H1 (cell line): Measurements from ENCODE around the gene PDZRN3. TPM values are rescaled to one million over a fixed set of nuclear protein-coding genes. Genes with fewer than 3 reads are reported as not detected.
A peak's percentile ranks its signal among the peaks of the same experiment; 100 is the strongest.

Experiments used
- CTCF ChIA-PET: fragments of 300-600 bp; sonication (Branson Sonifier 250); formaldehyde crosslinking; loops from one replicate; lab custom pipeline; 2021; ENCODE audit not compliant: partially characterized antibody; lab: Charles Lee
- POLR2A ChIA-PET: fragments of 300-600 bp; sonication (Branson Sonifier 250); formaldehyde crosslinking; loops from one replicate; lab custom pipeline; 2021; ENCODE audit warnings: inconsistent platforms; ENCODE audit not compliant: partially characterized antibody; lab: Charles Lee
- DNase-seq, 2 experiments: peaks; one replicate each; pipeline versions ENCODE4 v3.0.0 to v3.0.0-alpha.2; 2010 to 2022; ENCODE audit warnings: low spot score in 2 of 2, low read depth in 1 of 2, mixed read lengths in 1 of 2
- FAIRE-seq: peaks from 2 replicates; lab custom pipeline; 2011; peaks lifted over from hg19 to GRCh38; lab: Jason Lieb, UNC
- H2AFZ ChIP-seq: 2 replicates; pipeline ENCODE4 v1.8.1; 2012; ENCODE audit warnings: low read length, inconsistent platforms
- H2AK5ac ChIP-seq: 2 replicates; pipeline ENCODE4 v1.6.1; 2013; ENCODE audit warnings: low read depth, low read length
- H2BK120ac ChIP-seq: replicated peaks from 2 replicates; pipeline ENCODE3; 2013; ENCODE audit warnings: low read depth, low read length, inconsistent platforms
- H2BK12ac ChIP-seq: 2 replicates; pipeline ENCODE4 v1.6.1; 2013; ENCODE audit warnings: low read depth, low read length
- H2BK15ac ChIP-seq: 2 replicates; pipeline ENCODE4 v1.6.1; 2013; ENCODE audit warnings: low read length
- H2BK20ac ChIP-seq: 2 replicates; pipeline ENCODE4 v1.6.1; 2013; ENCODE audit warnings: low read length
- H2BK5ac ChIP-seq: 2 replicates; pipeline ENCODE4 v1.6.1; 2013; ENCODE audit warnings: low read depth, low read length
- H3K14ac ChIP-seq: 2 replicates; pipeline ENCODE4 v1.6.1; 2013; ENCODE audit warnings: inconsistent platforms; ENCODE audit not compliant: insufficient read length
- H3K18ac ChIP-seq: 2 replicates; pipeline ENCODE4 v1.6.1; 2013; ENCODE audit warnings: low read length; ENCODE audit errors: extremely low read depth
- H3K23ac ChIP-seq: 2 replicates; pipeline ENCODE4 v1.6.1; 2013; ENCODE audit warnings: inconsistent platforms; ENCODE audit not compliant: insufficient read length
- H3K23me2 ChIP-seq: 2 replicates; pipeline ENCODE4 v1.6.1; 2013; ENCODE audit warnings: low read depth, low read length
- H3K27ac ChIP-seq: 2 replicates; pipeline ENCODE4 v1.6.1; 2011; ENCODE audit warnings: low read depth, low read length, inconsistent platforms
- H3K27me3 ChIP-seq, 4 experiments: replicated peaks in 1 of 4; 1 replicate in 1 of 4; 2 replicates in 3 of 4; pipeline versions ENCODE4 v1.6.1 to v1.8.1; 2011 to 2013; ENCODE audit warnings: low read length in 3 of 4, mild to moderate bottlenecking in 3 of 4, inconsistent platforms in 2 of 4, mixed read lengths in 2 of 4, moderate library complexity in 1 of 4; ENCODE audit not compliant: control insufficient read depth in 3 of 4, insufficient read depth in 3 of 4; ENCODE audit errors: extremely low read depth in 1 of 4
- H3K36me3 ChIP-seq, 4 experiments: 2 replicates each; pipeline versions ENCODE4 v1.6.1 to v1.8.1; 2011 to 2013; ENCODE audit warnings: mild to moderate bottlenecking in 4 of 4, low read length in 3 of 4, moderate library complexity in 2 of 4, control low read depth in 1 of 4, inconsistent platforms in 1 of 4; ENCODE audit not compliant: insufficient read depth in 4 of 4, control insufficient read depth in 2 of 4
- H3K4ac ChIP-seq: replicated peaks from 2 replicates; pipeline ENCODE3; 2013; ENCODE audit warnings: low read length, low read depth, mixed read lengths, inconsistent platforms; ENCODE audit not compliant: insufficient read length
- H3K4me1 ChIP-seq, 4 experiments: replicated peaks in 1 of 4; 1 replicate in 1 of 4; 2 replicates in 3 of 4; pipeline versions ENCODE4 v1.6.1 to v1.8.1; 2011 to 2013; ENCODE audit warnings: low read length in 3 of 4, inconsistent platforms in 2 of 4, mixed read lengths in 1 of 4; ENCODE audit not compliant: insufficient read depth in 4 of 4, control insufficient read depth in 3 of 4
- H3K4me2 ChIP-seq, 2 experiments: 2 replicates each; pipeline versions ENCODE4 v1.6.1 to v1.8.1; 2011 to 2013; ENCODE audit warnings: low read depth in 2 of 2, low read length in 2 of 2, control low read depth in 1 of 2, inconsistent platforms in 1 of 2, mild to moderate bottlenecking in 1 of 2; ENCODE audit not compliant: insufficient read depth in 1 of 2
- H3K4me3 ChIP-seq, 4 experiments: fragments of 200-600, 300-600 bp in 1 of 4; sonication (generic), shearing (Covaris generic), sonication (Bioruptor Twin) in 1 of 4; 2 replicates each; pipeline versions ENCODE4 v1.5.1 to v1.8.1; 2011 to 2016; ENCODE audit warnings: low read length in 4 of 4, low read depth in 3 of 4, control low read depth in 2 of 4, inconsistent platforms in 2 of 4, mild to moderate bottlenecking in 2 of 4, mixed read lengths in 1 of 4, moderate library complexity in 1 of 4; ENCODE audit not compliant: insufficient read depth in 2 of 4; ENCODE audit errors: extremely low read depth in 1 of 4
- H3K56ac ChIP-seq: replicated peaks from 2 replicates; pipeline ENCODE3; 2013; ENCODE audit warnings: low read depth, mild to moderate bottlenecking, mixed read lengths, low read length, inconsistent platforms; ENCODE audit not compliant: insufficient read length
- H3K79me1 ChIP-seq: 2 replicates; pipeline ENCODE4 v1.6.1; 2013; ENCODE audit warnings: low read depth, low read length, control low read depth
- H3K79me2 ChIP-seq, 2 experiments: 2 replicates each; pipeline versions ENCODE4 v1.6.1 to v1.8.1; 2012 to 2013; ENCODE audit warnings: low read length in 2 of 2, mild to moderate bottlenecking in 2 of 2, inconsistent platforms in 1 of 2; ENCODE audit not compliant: insufficient read depth in 2 of 2, control insufficient read depth in 1 of 2
- H3K9ac ChIP-seq, 4 experiments: replicated peaks in 1 of 4; 1 replicate in 1 of 4; 2 replicates in 3 of 4; pipeline versions ENCODE4 v1.6.1 to v1.8.1; 2011 to 2013; ENCODE audit warnings: low read depth in 3 of 4, low read length in 3 of 4, control low read depth in 2 of 4, mild to moderate bottlenecking in 2 of 4, moderate library complexity in 2 of 4, inconsistent platforms in 1 of 4; ENCODE audit errors: extremely low read depth in 1 of 4
- H3K9me3 ChIP-seq, 2 experiments: 2 replicates each; pipeline versions ENCODE4 v1.6.1 to v1.8.1; 2012 to 2013; ENCODE audit warnings: mild to moderate bottlenecking in 2 of 2, moderate library complexity in 2 of 2, control low read depth in 1 of 2, inconsistent platforms in 1 of 2, low read depth in 1 of 2, low read length in 1 of 2, mixed read lengths in 1 of 2; ENCODE audit not compliant: insufficient read depth in 2 of 2
- H4K20me1 ChIP-seq, 2 experiments: replicated peaks in 1 of 2; 2 replicates each; pipeline versions ENCODE3 to v1.8.1; 2011 to 2013; ENCODE audit warnings: inconsistent platforms in 2 of 2, low read length in 2 of 2, mild to moderate bottlenecking in 1 of 2; ENCODE audit not compliant: insufficient read depth in 2 of 2, control insufficient read depth in 1 of 2
- H4K5ac ChIP-seq: 2 replicates; pipeline ENCODE4 v1.6.1; 2013; ENCODE audit warnings: low read length, low read depth, mixed read lengths, inconsistent platforms; ENCODE audit not compliant: insufficient read length
- H4K8ac ChIP-seq: 2 replicates; pipeline ENCODE4 v1.8.0; 2013; ENCODE audit warnings: mild to moderate bottlenecking, moderate library complexity, low read length, inconsistent platforms; ENCODE audit not compliant: insufficient read depth; ENCODE audit errors: extremely low read depth
- H4K91ac ChIP-seq: replicated peaks from 2 replicates; pipeline ENCODE3; 2013; ENCODE audit warnings: low read length, mixed read lengths, inconsistent platforms; ENCODE audit not compliant: insufficient read length
- CEBPB ChIP-seq: IDR thresholded peaks from 2 replicates; pipeline ENCODE4 v1.6.1; 2012; ENCODE audit warnings: low read depth, low read length
- GABPA ChIP-seq: IDR thresholded peaks from 2 replicates; pipeline ENCODE4 v1.6.1; 2011; ENCODE audit warnings: mild to moderate bottlenecking, low read length, moderate library complexity, borderline replicate concordance; ENCODE audit not compliant: insufficient read depth
- HDAC2 ChIP-seq, 2 experiments: fragments of 300-600 bp in 1 of 2; sonication (generic) in 1 of 2; IDR thresholded peaks; 2 replicates each; pipeline ENCODE4 v1.6.1; 2011 to 2012; ENCODE audit warnings: low read depth in 2 of 2, low read length in 2 of 2, mild to moderate bottlenecking in 2 of 2, moderate library complexity in 2 of 2, borderline replicate concordance in 1 of 2, inconsistent platforms in 1 of 2
- KDM4A ChIP-seq: IDR thresholded peaks from one replicate; pipeline ENCODE4 v1.7.1; 2012; ENCODE audit warnings: low read depth, mild to moderate bottlenecking, moderate library complexity, low read length, inconsistent platforms; ENCODE audit not compliant: severe bottlenecking
- MAFK ChIP-seq: IDR thresholded peaks from 2 replicates; pipeline ENCODE4 v1.6.1; 2012; ENCODE audit warnings: low read depth, mild to moderate bottlenecking, improper control_type of control experiment, low read length
- NANOG ChIP-seq: IDR thresholded peaks from 2 replicates; pipeline ENCODE4 v1.6.1; 2011; ENCODE audit warnings: low read length, low read depth, mild to moderate bottlenecking, inconsistent platforms; ENCODE audit not compliant: insufficient read depth, poor library complexity, severe bottlenecking
- NRF1 ChIP-seq: IDR thresholded peaks from 2 replicates; pipeline ENCODE4 v1.6.1; 2011; ENCODE audit warnings: mild to moderate bottlenecking, low read depth, low read length, improper control_type of control experiment
- POLR2AphosphoS5 ChIP-seq: IDR thresholded peaks from 2 replicates; pipeline ENCODE4 v1.6.1; 2011; ENCODE audit warnings: low read depth, low read length
- RXRA ChIP-seq: IDR thresholded peaks from 2 replicates; pipeline ENCODE4 v1.6.1; 2011; ENCODE audit warnings: low read depth, mild to moderate bottlenecking, low read length, moderate library complexity; ENCODE audit not compliant: insufficient read depth
- TAF1 ChIP-seq: IDR thresholded peaks from 2 replicates; pipeline ENCODE4 v1.6.1; 2011; ENCODE audit warnings: mild to moderate bottlenecking, low read depth, low read length
- TBP ChIP-seq: IDR thresholded peaks from 2 replicates; pipeline ENCODE4 v1.6.1; 2011; ENCODE audit warnings: low read depth, low read length, improper control_type of control experiment
- TEAD4 ChIP-seq: IDR thresholded peaks from 2 replicates; pipeline ENCODE4 v1.6.1; 2012; ENCODE audit warnings: low read depth, low read length, inconsistent platforms, mixed read lengths
- WGBS, 2 experiments: shearing (Covaris generic) in 1 of 2; methylation state at CpG; one replicate each; pipeline versions ENCODE4 v1.1.6 to v1.1.7; 2013 to 2015; ENCODE audit warnings: low lambda C conversion rate in 2 of 2, mixed read lengths in 2 of 2, inconsistent platforms in 1 of 2, low coverage in 1 of 2, missing lambda C conversion rate in 1 of 2; ENCODE audit not compliant: insufficient replicate concordance in 2 of 2, insufficient coverage in 1 of 2, insufficient read length in 1 of 2; ENCODE audit errors: extremely low coverage in 1 of 2, missing lambda C conversion rate in 1 of 2; 5-methylcytosine and 5-hydroxymethylcytosine counted together
- polyA plus RNA-seq, 7 experiments: library from polyadenylated mRNA; depleted of rRNA in 3 of 7; stranded (reverse) in 5 of 7; unstranded in 2 of 7; fragments of >200 nt in 5 of 7; fragments of 200-250 nt in 2 of 7; gene quantifications; 1 replicate in 5 of 7; 2 replicates in 1 of 7; 4 replicates in 1 of 7; pipeline versions ENCODE4 v1.2.1 to v1.2.3, GENCODE V29; 2011 to 2013; ENCODE audit warnings: missing spikeins in 2 of 7, mixed read lengths in 2 of 7
- total RNA-seq: library from RNA; stranded (reverse); fragmentation: NEBNext Ultra II Directional; extraction: Animal tissue kit (Norgen Biotek cat#: 25700); gene quantifications from 2 replicates; pipeline ENCODE4 v1.2.1, GENCODE V29; 2021

PDZRN3 gene
- total and polyA plus RNA-seq, 2 of the 8 experiments (the other 6 are each of a cell fraction or from before 2014, with no cell fraction given): 4.2 to 20.5 TPM

GRCh38 chr3:73490453-73491286 lies 134.1 kb downstream of the PDZRN3 start:
- Histone ChIP-seq H3K4ac (no peak overlapping the region), H3K4me3 (no peak overlapping the region), H4K8ac (no peak overlapping the region), H3K79me1 (no peaks in the 10 kb centered on the region; the same call in 1 of the 2 replicates), H3K4me1 (peaks cover 3 to 17% (median 12%) of the 10 kb centered on the region in 4 experiments; a peak in 6 of 7 replicates), H2AFZ (no peak overlapping the region), H3K23ac (no peak overlapping the region), H3K27ac (no peak overlapping the region), H3K18ac (no peak overlapping the region), H4K20me1 (no peaks in the 10 kb centered on the region), H2BK20ac (no peak overlapping the region), H2BK15ac (no peak overlapping the region), H3K9ac (no peak overlapping the region), H3K27me3 (no peaks in the 10 kb centered on the region), H3K23me2 (no peaks in the 10 kb centered on the region), H4K91ac (no peak overlapping the region), H3K36me3 (no peaks in the 10 kb centered on the region), H4K5ac (no peak overlapping the region), H2BK5ac (peak overlapping the region; percentile 18; the same call in 1 of the 2 replicates), H3K79me2 (peaks cover 0 to 7% of the 10 kb centered on the region in 2 experiments; a peak in 1 of 4 replicates), H2BK12ac (no peak overlapping the region), H3K14ac (no peak overlapping the region), H3K9me3 (no peaks in the 10 kb centered on the region), H2AK5ac (peak overlapping the region; percentile 71; the same call in 1 of the 2 replicates), H3K4me2 (peak overlapping the region; percentile 8 to 45; a peak in 3 of 4 replicates), H2BK120ac (no peak overlapping the region), H3K56ac (no peak overlapping the region)
- ChIA-PET CTCF (interaction anchor here (0.5 to 2.1 kb wide), 10 partner anchors 11 to 1906 kb away, joined by 3 to 15 read pairs (median 3); no protein-coding TSS in a partner anchor), POLR2A (no interaction called here)
- WGBS, 2 experiments: 24% methylated on average over 8 of the region's 8 CpGs; no CpG with 5 or more reads in 1 of the 2 experiments
- DNase-seq: no peak
- peak; percentile 58 for FAIRE-seq
- TF ChIP-seq KDM4A (no peak), HDAC2 (IDR thresholded peaks at IDR 0.05; ENCODE audit: borderline replicate concordance in 1 of 2, low read depth in 2 of 2, low read length in 2 of 2) (peak; percentile 82 to 95; a peak in 3 of 4 replicates), TBP (no peak), NRF1 (no peak), CEBPB (no peak), RXRA (no peak), POLR2AphosphoS5 (no peak), GABPA (no peak), TAF1 (no peak), TEAD4 (peak; percentile 71), NANOG (peak; percentile 50), MAFK (peak; percentile 94)
